HCT116 (cell line): Measurements from ENCODE around the gene CCDC177. TPM values are rescaled to one million over a fixed set of nuclear protein-coding genes. Genes with fewer than 3 reads are reported as not detected.
"Not testable (repeated sequence)": the region's sequence is repeated elsewhere in the genome, so short reads cannot be mapped to it uniquely, and the experiment has no call there.

ENCODE experiments used
- ATAC-seq: fragments of 200-7000 bp; cut with Tn5 transposase; 2 replicates; pipeline ENCODE4 v1.9.1; 2020; ENCODE audit warnings: mild to moderate bottlenecking, moderate library complexity
- BruUV-seq: library from RNA; stranded (reverse); fragments of 400-500 nt; replicated peaks from 2 replicates; lab custom pipeline; 2021; lab: Mats Ljungman, UMichigan
- CTCF ChIA-PET: fragments of 300-600 bp; sonication (Branson Sonifier 250); formaldehyde crosslinking; loops from one replicate; lab custom pipeline; 2021; ENCODE audit warnings: antibody characterized with exemption; lab: Charles Lee
- POLR2A ChIA-PET: fragments of 300-600, 350-600 bp; sonication (Branson Sonifier 250); formaldehyde crosslinking; loops from one replicate; lab custom pipeline; 2021; ENCODE audit warnings: antibody characterized with exemption; lab: Charles Lee
- RAD21 ChIA-PET, 2 experiments: fragments of 300-600 bp; sonication (Branson Sonifier 250); formaldehyde crosslinking; loops; one replicate each; lab custom pipeline; 2023; ENCODE audit warnings: low total read pairs in 2 of 2; ENCODE audit not compliant: uncharacterized antibody in 2 of 2, unreplicated experiment in 2 of 2, low non-redundant PET in 1 of 2; lab: Charles Lee
- DNase-seq: peaks from one replicate; pipeline ENCODE4 v3.0.0-alpha.2; 2010; ENCODE audit warnings: low read depth, low spot score
- H2AFZ ChIP-seq: fragments of 200-600 bp; shearing (Covaris generic), sonication (generic); 2 replicates; pipeline ENCODE4 v1.6.1; 2017; ENCODE audit warnings: low read depth, mixed run types, mixed read lengths, antibody characterized with exemption, low read length; ENCODE audit not compliant: poor library complexity, severe bottlenecking
- H3K27ac ChIP-seq: 2 replicates; pipeline ENCODE4 v1.5.1; 2012; ENCODE audit warnings: low read depth, low read length
- H3K27me3 ChIP-seq: fragments of 200-600 bp; sonication (generic); 2 replicates; pipeline ENCODE4 v1.6.1; 2016; ENCODE audit warnings: mixed run types, low read length, mixed read lengths; ENCODE audit not compliant: insufficient read depth
- H3K36me3 ChIP-seq, 2 experiments: fragments of 200-500 bp in 1 of 2; fragments of 200-600 bp in 1 of 2; sonication (Bioruptor generic) in 1 of 2; sonication (generic) in 1 of 2; 2 replicates each; pipeline versions ENCODE4 v1.5.1 to v1.6.1; 2014 to 2016; ENCODE audit warnings: low read length in 2 of 2, inconsistent platforms in 1 of 2, mixed read lengths in 1 of 2, mixed run types in 1 of 2; ENCODE audit not compliant: insufficient read depth in 2 of 2, control insufficient read depth in 1 of 2
- H3K4me1 ChIP-seq, 2 experiments: fragments of 200-600 bp in 1 of 2; sonication (generic) in 1 of 2; 2 replicates each; pipeline versions ENCODE4 v1.5.1 to v1.6.1; 2012 to 2017; ENCODE audit warnings: low read length in 2 of 2, inconsistent platforms in 1 of 2, mild to moderate bottlenecking in 1 of 2, mixed read lengths in 1 of 2, mixed run types in 1 of 2, moderate library complexity in 1 of 2; ENCODE audit not compliant: insufficient read depth in 2 of 2, control insufficient read depth in 1 of 2
- H3K4me2 ChIP-seq: fragments of 200-600 bp; sonication (generic); 2 replicates; pipeline ENCODE4 v1.6.1; 2017; ENCODE audit warnings: mixed run types, low read length, mixed read lengths
- H3K4me3 ChIP-seq, 2 experiments: fragments of 200-600 bp in 1 of 2; sonication (generic) in 1 of 2; replicated peaks in 1 of 2; 2 replicates each; pipeline ENCODE4 v1.5.1; 2011 to 2016; ENCODE audit warnings: low read length in 2 of 2, control low read depth in 1 of 2, low read depth in 1 of 2, mild to moderate bottlenecking in 1 of 2, mixed read lengths in 1 of 2, mixed run types in 1 of 2
- H3K79me2 ChIP-seq: fragments of 200-600 bp; sonication (generic); 2 replicates; pipeline ENCODE4 v1.6.1; 2017; ENCODE audit warnings: mild to moderate bottlenecking, mixed run types, low read length, moderate library complexity, mixed read lengths; ENCODE audit not compliant: insufficient read depth
- H3K9ac ChIP-seq: fragments of 200-600 bp; sonication (generic); 2 replicates; pipeline ENCODE4 v1.6.1; 2016; ENCODE audit warnings: low read length, mixed read lengths
- H3K9me2 ChIP-seq: fragments of 200-600 bp; sonication (generic), shearing (Covaris generic); 2 replicates; pipeline ENCODE4 v1.6.1; 2017; ENCODE audit warnings: mixed run types, mild to moderate bottlenecking, moderate library complexity; ENCODE audit not compliant: insufficient read depth
- H3K9me3 ChIP-seq, 2 experiments: fragments of 200-500 bp in 1 of 2; fragments of 200-600 bp in 1 of 2; sonication (Bioruptor generic) in 1 of 2; sonication (generic) in 1 of 2; 2 replicates each; pipeline ENCODE4 v1.6.1; 2014 to 2017; ENCODE audit warnings: low read length in 2 of 2, mixed read lengths in 2 of 2, inconsistent platforms in 1 of 2, low read depth in 1 of 2, mild to moderate bottlenecking in 1 of 2, mixed run types in 1 of 2, moderate library complexity in 1 of 2; ENCODE audit not compliant: control insufficient read depth in 1 of 2, insufficient read depth in 1 of 2
- H4K20me1 ChIP-seq: fragments of 200-600 bp; sonication (generic), shearing (Covaris generic); 2 replicates; pipeline ENCODE4 v1.6.1; 2017; ENCODE audit warnings: mixed run types, mild to moderate bottlenecking, moderate library complexity; ENCODE audit not compliant: insufficient read depth
- CBX3 ChIP-seq: IDR thresholded peaks from 2 replicates; pipeline ENCODE4 v1.6.1; 2012; ENCODE audit warnings: low read depth
- CEBPB ChIP-seq: IDR thresholded peaks from 2 replicates; pipeline ENCODE4 v1.6.1; 2012; ENCODE audit warnings: low read depth
- EZH2 ChIP-seq: fragments of 200-600 bp; sonication (generic); IDR thresholded peaks from 2 replicates; pipeline ENCODE4 v1.6.1; 2017; ENCODE audit warnings: antibody characterized with exemption, mixed run types
- EZH2phosphoT487 ChIP-seq: fragments of 200-600 bp; IDR thresholded peaks from 2 replicates; pipeline ENCODE4 v1.6.1; 2018; ENCODE audit warnings: antibody characterized with exemption, borderline replicate concordance
- FOSL1 ChIP-seq: IDR thresholded peaks from 2 replicates; pipeline ENCODE4 v1.6.1; 2012; ENCODE audit warnings: low read depth
- MAX ChIP-seq: IDR thresholded peaks from 2 replicates; pipeline ENCODE4 v1.6.1; 2012
- POLR2AphosphoS5 ChIP-seq: IDR thresholded peaks from 2 replicates; pipeline ENCODE4 v1.6.1; 2011; ENCODE audit warnings: mild to moderate bottlenecking, low read depth, low read length, moderate library complexity
- REST ChIP-seq: IDR thresholded peaks from 2 replicates; pipeline ENCODE4 v1.6.1; 2012; ENCODE audit warnings: low read depth
- SIN3A ChIP-seq: IDR thresholded peaks from 2 replicates; pipeline ENCODE4 v1.6.1; 2012; ENCODE audit warnings: low read depth
- SP1 ChIP-seq: IDR thresholded peaks from 2 replicates; pipeline ENCODE4 v1.6.1; 2012; ENCODE audit warnings: low read depth
- SRF ChIP-seq: IDR thresholded peaks from 2 replicates; pipeline ENCODE4 v1.6.1; 2012; ENCODE audit warnings: low read depth
- TCF7L2 ChIP-seq: IDR thresholded peaks from 2 replicates; pipeline ENCODE4 v1.7.0; 2011; ENCODE audit warnings: borderline replicate concordance, inconsistent platforms; ENCODE audit not compliant: insufficient read depth, insufficient read length; ENCODE audit errors: extremely low read depth
- ZFX ChIP-seq: fragments of 450-650 bp; IDR thresholded peaks from 2 replicates; pipeline ENCODE4 v1.6.1; 2017
- ZNF274 ChIP-seq: fragments of 200-500 bp; sonication (Bioruptor generic); IDR thresholded peaks from 2 replicates; pipeline ENCODE4 v1.6.1; 2014; ENCODE audit warnings: mild to moderate bottlenecking, low read depth, low read length, inconsistent platforms
- intact Hi-C: fragments of 100-400 bp; cut with micrococcal nuclease; formaldehyde crosslinking; loops from 2 replicates; pipeline ENCODE4 v1.10.0; 2022
- total RNA-seq: library from RNA; stranded (reverse); gene quantifications from one replicate; pipeline ENCODE4 v1.2.1, GENCODE V29; 2021; ENCODE audit not compliant: unreplicated experiment
- TF ChIP-seq, protein P1 (sequence below): IDR thresholded peaks from 2 replicates; pipeline ENCODE4 v1.6.1; 2012

The CCDC177 gene
- total RNA-seq, 1 experiment from 2014 or later = not detected

GRCh38 chr14:69600304-69600891, 25.7 kb upstream of the CCDC177 start (continued):
- no peak for TF ChIP-seq TCF7L2
- no peak for TF ChIP-seq SRF
- TF ChIP-seq POLR2AphosphoS5 = no peak
- no peak for TF ChIP-seq EZH2

- H3K4me3 ChIP-seq, intact Hi-C loops, POLR2A ChIA-PET, H3K4me1 ChIP-seq, H3K36me3 ChIP-seq, RAD21 ChIA-PET, H3K9me2 ChIP-seq, BruUV-seq, H2AFZ ChIP-seq, ATAC-seq, H3K9me3 ChIP-seq, H4K20me1 ChIP-seq, H3K79me2 ChIP-seq, H3K4me2 ChIP-seq, H3K27ac ChIP-seq, H3K9ac ChIP-seq, H3K27me3 ChIP-seq, DNase-seq: not testable (repeated sequence)
- CTCF ChIA-PET = interaction anchor here (1.2 kb wide), 1 partner anchor 9 kb away, joined by 3 read pairs; no protein-coding TSS in a partner anchor
These were observed 24.8 kb upstream of the CCDC177 start for GRCh38 chr14:69599431-69599830.

GRCh38 chr14:69595336-69595735, 20.7 kb upstream of the CCDC177 start:
- Histone ChIP-seq H4K20me1 (no peaks in the 10 kb centered on the region), H3K27me3 (no peaks in the 10 kb centered on the region), H3K9me2 (no peaks in the 10 kb centered on the region), H3K4me3 (no peak overlapping the region), H3K79me2 (no peaks in the 10 kb centered on the region), H3K9me3 (no peaks in the 10 kb centered on the region), H3K36me3 (no peaks in the 10 kb centered on the region), H3K27ac (no peak overlapping the region), H3K4me2 (no peak overlapping the region), H3K4me1 (no peaks in the 10 kb centered on the region), H3K9ac (no peak overlapping the region), H2AFZ (no peak overlapping the region)
- intact Hi-C loops = no loop called here
- ATAC-seq (no peak), DNase-seq (no peak)
- ChIA-PET RAD21 (no interaction called here), CTCF (interaction anchor here (0.9 kb wide), 1 partner anchor 15 kb away, joined by 3 read pairs; no protein-coding TSS in a partner anchor), POLR2A (no interaction called here)
- no TSS peak for BruUV-seq
- TF ChIP-seq ZNF274 (no peak), EZH2phosphoT487 (no peak), MAX (no peak), ZFX (no peak), SIN3A (no peak), FOSL1 (no peak), SRF (no peak), CEBPB (no peak), SP1 (no peak), CBX3 (no peak), REST (no peak)
- TF ChIP-seq, protein P1, sequence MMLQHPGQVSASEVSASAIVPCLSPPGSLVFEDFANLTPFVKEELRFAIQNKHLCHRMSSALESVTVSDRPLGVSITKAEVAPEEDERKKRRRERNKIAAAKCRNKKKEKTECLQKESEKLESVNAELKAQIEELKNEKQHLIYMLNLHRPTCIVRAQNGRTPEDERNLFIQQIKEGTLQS = no peak
